ENCODE results near the gene KRTAP5-10. TPM values are rescaled to one million over a fixed set of nuclear protein-coding genes. Genes with fewer than 3 reads are reported as not detected.
"Not testable (repeated sequence)": the region's sequence is repeated elsewhere in the genome, so short reads cannot be mapped to it uniquely, and the experiment has no call there.

KRTAP5-10 gene, protein sequence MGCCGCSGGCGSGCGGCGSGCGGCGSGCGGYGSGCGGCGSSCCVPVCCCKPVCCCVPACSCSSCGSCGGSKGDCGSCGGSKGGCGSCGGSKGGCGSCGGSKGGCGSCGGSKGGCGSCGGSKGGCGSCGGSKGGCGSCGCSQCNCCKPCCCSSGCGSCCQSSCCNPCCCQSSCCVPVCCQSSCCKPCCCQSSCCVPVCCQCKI
- under 1 TPM in 3 of 4 donors, not detected in 1; 0.12 to 0.21 (median 0.20) TPM for polyA plus RNA-seq (ENCODE audit: insufficient read length in 4 of 4)

DNA sequence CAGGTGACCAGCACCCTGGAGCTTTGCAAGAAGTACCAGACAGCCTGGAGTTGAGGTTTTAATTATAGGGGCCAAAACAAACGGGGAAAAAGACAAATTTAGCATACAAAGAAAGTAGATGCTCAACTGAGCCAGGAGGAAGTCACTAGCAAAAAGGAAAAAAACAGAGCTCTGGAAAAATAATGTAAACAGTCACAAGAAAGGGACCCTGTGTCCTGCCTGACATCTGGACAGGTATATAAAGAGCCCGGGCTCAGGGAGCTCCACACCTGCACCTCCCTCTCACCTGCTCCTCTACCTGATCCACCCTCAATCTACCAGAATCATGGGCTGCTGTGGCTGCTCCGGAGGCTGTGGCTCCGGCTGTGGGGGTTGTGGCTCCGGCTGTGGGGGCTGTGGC is at the start of gene KRTAP5-10:
TSS of gene KRTAP5-10 (plus strand) at position 301 of the 400 bp plus-strand sequence. CDS start at position 326, 25 bp downstream.
- DNase-seq (ENCODE audit: low read depth in 4 of 4, low spot score in 3 of 4) = no peak

- DNase-seq (ENCODE audit: low read depth in 4 of 4, low spot score in 3 of 4) = no peak
These were observed 46.6 kb upstream of the KRTAP5-10 start for GRCh38 chr11:71518506-71519471.

DNA sequence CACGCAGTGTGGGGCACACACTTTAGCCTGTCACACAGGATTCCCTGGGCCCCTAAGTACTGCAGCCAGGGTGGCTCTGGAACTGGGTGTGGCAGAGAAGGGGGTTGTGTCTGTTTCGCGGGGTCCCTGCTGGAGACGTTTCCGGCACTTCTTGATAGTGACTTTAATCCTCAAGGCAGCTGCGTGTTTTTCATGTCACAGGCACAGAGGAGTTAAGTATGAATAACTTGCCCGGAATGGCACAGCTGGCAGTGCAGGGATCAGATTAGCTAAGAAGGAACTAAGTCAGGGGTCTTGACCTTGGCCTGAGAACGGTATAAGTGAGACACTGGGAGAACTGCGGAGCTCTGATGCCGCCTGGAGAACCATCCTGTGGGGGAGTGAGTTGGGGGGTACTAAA is 45.8 kb upstream of the KRTAP5-10 start:
- DNase-seq (ENCODE audit: low read depth in 4 of 4, low spot score in 3 of 4) = no peak

DNA sequence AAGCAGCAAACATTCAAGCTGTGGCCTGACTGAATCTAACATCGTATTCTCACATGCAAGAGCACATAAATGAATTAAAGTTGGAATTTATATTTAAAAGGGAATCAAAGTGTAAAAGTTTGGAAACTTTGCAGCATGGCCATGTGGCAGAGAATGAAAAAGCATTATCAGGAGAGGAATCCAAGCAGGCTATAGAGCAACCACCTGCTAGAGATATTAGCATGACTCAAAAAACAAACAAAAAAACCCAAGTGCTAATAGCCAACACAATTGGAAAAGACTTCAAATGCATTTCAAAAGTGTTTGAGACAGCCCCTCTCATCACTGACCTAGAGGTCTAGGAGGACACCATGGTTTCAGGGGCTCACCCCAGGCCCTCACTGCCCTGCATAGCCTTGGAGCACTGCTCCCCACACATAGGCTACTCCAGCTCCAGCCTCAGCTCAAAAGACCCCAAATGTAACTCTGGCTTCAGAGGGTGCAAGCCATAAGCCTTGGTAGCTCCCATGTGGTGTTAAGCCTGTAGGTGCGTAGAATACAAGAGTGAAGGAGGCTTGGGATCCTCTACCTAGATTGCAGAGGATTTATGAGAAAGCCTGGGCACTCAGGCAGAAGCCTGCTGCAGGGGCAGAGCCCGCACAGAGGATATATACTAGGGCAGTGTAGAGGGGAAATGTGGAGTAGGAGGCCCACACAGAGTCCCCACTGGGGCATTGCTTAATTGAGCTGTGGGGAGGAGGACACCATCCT is 40.0 kb upstream of the KRTAP5-10 start:
- DNase-seq (ENCODE audit: low read depth in 4 of 4, low spot score in 3 of 4) = no peak

- no peak for DNase-seq (ENCODE audit: low read depth in 4 of 4, low spot score in 3 of 4)
These were observed 39.3 kb upstream of the KRTAP5-10 start for GRCh38 chr11:71525938-71526495.

- DNase-seq (ENCODE audit: low read depth in 4 of 4, low spot score in 3 of 4) = not testable (repeated sequence)
These were observed 38.4 kb upstream of the KRTAP5-10 start, which contains the start of gene KRTAP5-7 for GRCh38 chr11:71526796-71527575. Gene KRTAP5-7, plus strand, starts transcription at chr11:71527267. Its CDS starts 34 bp downstream, at chr11:71527301.

DNA sequence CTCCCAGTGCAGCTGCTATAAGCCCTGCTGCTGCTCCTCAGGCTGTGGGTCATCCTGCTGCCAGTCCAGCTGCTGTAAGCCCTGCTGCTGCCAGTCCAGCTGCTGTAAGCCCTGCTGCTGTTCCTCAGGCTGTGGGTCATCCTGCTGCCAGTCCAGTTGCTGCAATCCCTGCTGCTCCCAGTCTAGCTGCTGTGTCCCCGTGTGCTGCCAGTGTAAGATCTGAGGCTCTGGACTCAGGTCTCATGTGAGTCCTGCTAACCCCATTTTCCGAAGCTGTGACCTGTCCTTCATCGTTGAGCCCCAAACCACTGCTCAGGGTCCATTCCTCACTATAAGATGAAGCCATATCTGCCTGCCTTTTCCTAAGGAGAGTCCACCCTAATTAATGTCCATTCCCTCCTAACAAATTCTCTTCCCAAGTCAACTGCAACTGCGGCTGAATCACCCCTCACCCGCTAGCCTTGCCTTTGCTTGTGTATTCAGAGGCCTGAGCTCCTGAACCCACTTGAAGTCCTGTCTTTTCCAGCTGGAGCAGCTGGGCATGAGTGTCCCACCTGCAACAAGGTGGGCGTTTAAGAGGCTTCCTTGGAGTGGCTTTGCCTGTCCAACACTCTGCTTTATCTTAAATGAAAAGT is 37.7 kb upstream of the KRTAP5-10 start:
- no peak for DNase-seq (ENCODE audit: low read depth in 4 of 4, low spot score in 3 of 4)

DNA sequence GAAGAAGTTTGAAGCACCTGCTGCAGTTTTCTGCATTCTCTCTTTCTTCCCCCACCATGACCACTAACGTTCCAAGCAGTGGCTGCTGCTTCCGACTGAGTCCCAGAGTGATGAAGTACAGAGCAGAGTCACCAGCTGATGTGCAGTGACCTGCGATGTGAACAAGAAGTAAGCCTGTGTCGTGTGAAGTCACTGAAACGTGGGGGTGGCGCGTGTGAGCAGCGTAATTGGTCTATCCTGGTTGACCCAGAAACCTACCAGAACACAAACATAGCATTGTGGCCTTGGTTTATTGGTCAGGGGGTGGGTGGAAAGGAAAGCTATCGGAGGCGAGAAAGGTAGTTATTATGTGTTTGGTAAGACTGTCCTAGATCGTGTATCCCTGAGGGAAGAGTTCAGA is 34.8 kb upstream of the KRTAP5-10 start:
- no peak for DNase-seq (ENCODE audit: low read depth in 4 of 4, low spot score in 3 of 4)

DNA sequence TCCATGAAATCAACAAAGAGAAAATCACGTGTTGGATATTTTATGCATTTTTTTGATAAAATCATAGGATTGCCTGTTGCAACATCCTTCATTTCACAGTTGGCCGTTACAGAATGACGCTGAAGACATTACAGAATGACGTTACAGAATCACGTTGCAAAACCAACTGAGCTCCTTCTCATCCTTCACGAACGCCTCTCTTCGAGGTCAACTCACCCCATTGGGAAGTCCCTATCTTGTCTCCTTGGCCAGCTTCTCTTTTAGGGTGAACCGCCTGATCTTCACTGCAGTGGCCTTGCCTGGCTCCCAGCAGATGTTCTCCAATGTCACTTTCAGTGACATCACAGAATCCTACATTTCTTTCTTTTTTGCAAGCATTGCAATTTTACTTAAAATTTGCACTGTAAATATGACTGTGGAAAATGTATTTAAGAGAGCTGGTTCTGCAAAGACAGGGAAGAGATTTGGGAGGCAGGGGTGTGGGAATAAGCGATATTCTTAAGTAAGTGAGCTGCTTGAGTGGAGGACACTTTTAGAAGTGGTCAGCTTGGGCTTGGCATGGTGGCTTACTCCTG is 33.2 kb upstream of the KRTAP5-10 start:
- DNase-seq (ENCODE audit: low read depth in 4 of 4, low spot score in 3 of 4) = no peak

- DNase-seq (ENCODE audit: low read depth in 4 of 4, low spot score in 3 of 4) = not testable (repeated sequence)
These were observed 30.4 kb upstream of the KRTAP5-10 start for GRCh38 chr11:71534711-71535608.

DNA sequence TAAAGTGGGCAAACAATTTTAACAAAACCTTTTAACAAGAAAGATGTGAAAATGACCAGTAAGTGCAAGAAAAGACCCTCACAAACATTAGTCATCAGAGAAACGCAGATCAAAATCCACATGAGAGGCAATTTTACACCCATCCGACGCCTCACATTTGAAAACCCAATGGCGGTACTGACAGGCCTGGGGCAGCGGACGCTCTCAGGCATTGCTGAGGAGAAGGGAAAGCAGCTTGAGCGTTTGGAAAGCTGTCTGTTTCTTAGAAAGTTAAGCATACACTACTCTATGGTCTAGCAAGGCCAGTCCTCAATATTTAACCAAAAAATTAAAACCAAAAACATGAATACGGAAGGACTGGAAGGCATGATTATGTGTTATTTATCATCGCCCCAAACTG is 29.5 kb upstream of the KRTAP5-10 start:
- DNase-seq (ENCODE audit: low read depth in 4 of 4, low spot score in 3 of 4) = no peak

- DNase-seq (ENCODE audit: low read depth in 4 of 4, low spot score in 3 of 4) = no peak
These were observed 27.8 kb upstream of the KRTAP5-10 start for GRCh38 chr11:71537537-71537936.

DNA sequence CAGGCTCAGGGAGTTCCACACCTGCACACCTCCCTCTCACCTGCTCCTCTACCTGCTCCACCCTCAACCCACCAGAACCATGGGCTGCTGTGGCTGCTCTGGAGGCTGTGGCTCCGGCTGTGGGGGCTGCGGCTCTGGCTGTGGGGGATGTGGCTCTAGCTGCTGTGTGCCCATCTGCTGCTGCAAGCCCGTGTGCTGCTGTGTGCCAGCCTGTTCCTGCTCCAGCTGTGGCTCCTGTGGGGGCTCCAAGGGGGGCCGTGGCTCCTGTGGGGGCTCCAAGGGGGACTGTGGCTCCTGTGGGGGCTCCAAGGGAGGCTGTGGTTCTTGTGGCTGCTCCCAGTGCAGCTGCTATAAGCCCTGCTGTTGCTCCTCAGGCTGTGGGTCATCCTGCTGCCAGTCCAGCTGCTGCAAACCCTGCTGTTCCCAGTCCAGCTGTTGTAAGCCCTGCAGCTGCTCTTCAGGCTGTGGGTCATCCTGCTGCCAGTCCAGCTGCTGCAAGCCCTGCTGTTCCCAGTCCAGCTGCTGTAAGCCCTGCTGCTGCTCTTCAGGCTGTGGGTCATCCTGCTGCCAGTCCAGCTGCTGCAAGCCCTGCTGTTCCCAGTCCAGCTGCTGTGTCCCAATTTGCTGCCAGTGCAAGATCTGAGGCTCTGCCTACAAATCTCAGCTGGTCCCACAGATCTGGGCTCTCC is 27.2 kb upstream of the KRTAP5-10 start, which contains the start of gene KRTAP5-8:
TSS of gene KRTAP5-8 (plus strand) at position 49 of the 689 bp plus-strand sequence. CDS start at position 80, 31 bp downstream.
- DNase-seq (ENCODE audit: low read depth in 4 of 4, low spot score in 3 of 4) = not testable (repeated sequence)

DNA sequence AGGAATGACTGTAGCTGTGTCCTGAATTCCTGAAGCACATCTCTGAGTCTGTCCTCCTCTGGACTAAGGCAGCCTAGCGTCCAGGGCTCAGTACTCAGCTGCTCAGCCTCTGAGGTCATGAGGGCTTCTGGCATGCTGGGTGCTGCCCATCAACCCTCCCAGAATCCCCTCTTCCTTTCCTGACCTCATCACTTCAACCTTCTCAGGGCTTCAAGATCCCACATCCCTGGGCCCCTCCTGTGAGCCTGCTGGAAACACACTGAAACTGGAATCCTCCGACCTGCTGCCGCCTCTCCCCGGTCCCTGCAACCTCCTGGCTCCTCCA is 26.7 kb upstream of the KRTAP5-10 start:
- DNase-seq (ENCODE audit: low read depth in 4 of 4, low spot score in 3 of 4) = no peak

- DNase-seq (ENCODE audit: low read depth in 4 of 4, low spot score in 3 of 4) = no peak
These were observed 26.3 kb upstream of the KRTAP5-10 start for GRCh38 chr11:71539017-71539416.

DNA sequence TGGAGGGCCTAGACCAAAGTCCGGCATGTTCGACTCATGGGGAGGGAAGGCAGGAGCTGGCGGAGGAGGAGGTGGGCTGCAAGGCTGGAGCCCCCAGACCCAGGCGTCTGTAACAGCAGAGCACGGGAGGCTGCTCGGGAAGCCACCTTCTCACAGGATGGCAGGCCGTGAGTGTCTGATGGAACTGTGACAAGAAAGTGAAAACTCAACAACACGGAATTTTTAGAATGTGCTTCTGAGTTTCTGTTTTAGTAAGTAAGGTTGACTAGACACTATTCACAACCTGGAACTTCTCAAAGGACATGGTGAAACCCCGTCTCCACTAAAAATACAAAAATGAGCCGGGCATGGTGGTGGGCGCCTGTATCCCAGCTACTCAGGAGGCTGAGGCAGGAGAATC is 25.4 kb upstream of the KRTAP5-10 start:
- DNase-seq (ENCODE audit: low read depth in 4 of 4, low spot score in 3 of 4) = not testable (repeated sequence)

Measured in right renal pelvis (tissue), 4 donors.